Common myeloid progenitor, CD34-positive (primary cell): Measurements from ENCODE around the gene MYO16.

ENCODE experiments used
- CTCF ChIA-PET: fragments of 350-600 bp; sonication (Branson Sonifier 250); formaldehyde crosslinking; loops from one replicate; lab custom pipeline; 2021; ENCODE audit warnings: antibody characterized with exemption; lab: Charles Lee
- POLR2A ChIA-PET: fragments of 350-600 bp; sonication (Branson Sonifier 250); formaldehyde crosslinking; loops from one replicate; lab custom pipeline; 2021; ENCODE audit warnings: antibody characterized with exemption; lab: Charles Lee
- DNase-seq, 3 donors: peaks; one replicate each; pipeline versions ENCODE4 v3.0.0 to v3.0.0-alpha.2; 2013
- H3K27ac ChIP-seq, 2 experiments: 1 replicate in 1 of 2; 2 replicates in 1 of 2; pipeline ENCODE4 v1.7.0; 2013; ENCODE audit warnings: inconsistent platforms in 2 of 2, low read length in 2 of 2, mild to moderate bottlenecking in 2 of 2, low read depth in 1 of 2, moderate library complexity in 1 of 2; ENCODE audit not compliant: severe bottlenecking in 2 of 2, insufficient read depth in 1 of 2, poor library complexity in 1 of 2
- H3K27me3 ChIP-seq, 5 experiments: replicated peaks in 2 of 5; 1 replicate in 3 of 5; 2 replicates in 2 of 5; pipeline versions ENCODE4 v1.6.1 to v1.7.0; 2013; ENCODE audit warnings: low read length in 4 of 5, mild to moderate bottlenecking in 2 of 5, moderate library complexity in 2 of 5, inconsistent platforms in 1 of 5; ENCODE audit not compliant: insufficient read depth in 5 of 5, control insufficient read depth in 4 of 5
- H3K36me3 ChIP-seq, 4 experiments: 1 replicate in 2 of 4; 2 replicates in 2 of 4; pipeline versions ENCODE4 v1.6.1 to v1.7.0; 2013; ENCODE audit warnings: low read length in 3 of 4, control low read depth in 1 of 4, mild to moderate bottlenecking in 1 of 4; ENCODE audit not compliant: control insufficient read depth in 4 of 4, insufficient read depth in 4 of 4
- H3K4me1 ChIP-seq, 4 experiments: 1 replicate in 3 of 4; 2 replicates in 1 of 4; pipeline versions ENCODE4 v1.6.1 to v1.7.1; 2013; ENCODE audit warnings: low read length in 3 of 4, mild to moderate bottlenecking in 3 of 4, control low read depth in 1 of 4, inconsistent platforms in 1 of 4, moderate library complexity in 1 of 4; ENCODE audit not compliant: control insufficient read depth in 4 of 4, insufficient read depth in 4 of 4; ENCODE audit errors: control extremely low read depth in 1 of 4
- H3K4me3 ChIP-seq, 7 experiments: 1 replicate in 4 of 7; 2 replicates in 3 of 7; pipeline versions ENCODE4 v1.5.1 to v1.7.0; 2013; ENCODE audit warnings: mild to moderate bottlenecking in 7 of 7, low read length in 6 of 7, moderate library complexity in 6 of 7, inconsistent platforms in 2 of 7, low read depth in 2 of 7, control low read depth in 1 of 7; ENCODE audit not compliant: insufficient read depth in 4 of 7, control insufficient read depth in 1 of 7; ENCODE audit errors: extremely low read depth in 1 of 7
- H3K9me3 ChIP-seq, 5 experiments: 1 replicate in 4 of 5; 2 replicates in 1 of 5; pipeline versions ENCODE4 v1.6.1 to v1.7.1; 2013; ENCODE audit warnings: low read length in 4 of 5, mild to moderate bottlenecking in 2 of 5, inconsistent platforms in 1 of 5, low read depth in 1 of 5, moderate library complexity in 1 of 5; ENCODE audit not compliant: control insufficient read depth in 4 of 5, insufficient read depth in 2 of 5; ENCODE audit errors: control extremely low read depth in 1 of 5
- WGBS: methylation state at CpG from one replicate; pipeline ENCODE4 v1.1.5; 2013; ENCODE audit not compliant: insufficient coverage; 5-methylcytosine and 5-hydroxymethylcytosine counted together

The MYO16 gene

GRCh38 chr13:108955741-108956140 lies 326.3 kb downstream of the MYO16 start:
- Histone ChIP-seq H3K4me1 (no peaks in the 10 kb centered on the region), H3K4me3 (no peak overlapping the region), H3K36me3 (no peaks in the 10 kb centered on the region), H3K27me3 (no peaks in the 10 kb centered on the region), H3K9me3 (no peaks in the 10 kb centered on the region), H3K27ac (no peak overlapping the region)
- CTCF ChIA-PET, result interaction anchor here (1.3 kb wide), 1 partner anchor 10 kb away, joined by 4 read pairs; no protein-coding TSS in a partner anchor
- POLR2A ChIA-PET, result no interaction called here
- WGBS, result 98% methylated on average over 4 of the region's 5 CpGs
- DNase-seq, result no peak

- no peak for DNase-seq
- Histone ChIP-seq H3K4me1 (no peaks in the 10 kb centered on the region), H3K27me3 (no peaks in the 10 kb centered on the region), H3K27ac (no peak overlapping the region), H3K9me3 (no peaks in the 10 kb centered on the region), H3K4me3 (no peak overlapping the region), H3K36me3 (no peaks in the 10 kb centered on the region)
- ChIA-PET CTCF (no interaction called here), POLR2A (interaction anchor here (0.6 kb wide), 1 partner anchor 650 kb away, joined by 3 read pairs; no protein-coding TSS in a partner anchor)
- WGBS, result 94% methylated on average over 10 of the region's 11 CpGs
Observed at GRCh38 chr13:108957369-108958012, 328.1 kb downstream of the MYO16 start.

- H3K4me1 ChIP-seq, result no peaks in the 10 kb centered on the region
- ChIA-PET POLR2A (interaction anchor here (0.6 kb wide), 1 partner anchor 650 kb away, joined by 3 read pairs; no protein-coding TSS in a partner anchor), CTCF (no interaction called here)
- H3K9me3 ChIP-seq, result no peaks in the 10 kb centered on the region
- no peaks in the 10 kb centered on the region for H3K27me3 ChIP-seq
- H3K36me3 ChIP-seq, result no peaks in the 10 kb centered on the region
- H3K4me3 ChIP-seq, result no peak overlapping the region
- DNase-seq, result no peak
- no peak overlapping the region for H3K27ac ChIP-seq
Observed at GRCh38 chr13:108958013-108958376, 328.6 kb downstream of the MYO16 start.

- DNase-seq, result no peak
- no peaks in the 10 kb centered on the region for H3K36me3 ChIP-seq
- H3K9me3 ChIP-seq, result no peaks in the 10 kb centered on the region
- H3K27ac ChIP-seq, result no peak overlapping the region
- no peaks in the 10 kb centered on the region for H3K4me1 ChIP-seq
- POLR2A ChIA-PET, result no interaction called here
- H3K27me3 ChIP-seq, result no peaks in the 10 kb centered on the region
- H3K4me3 ChIP-seq, result no peak overlapping the region
- CTCF ChIA-PET, result interaction anchor here (1.0 to 2.2 kb wide), 3 partner anchors 8 to 21 kb away, joined by 3 to 9 read pairs (median 3); no protein-coding TSS in a partner anchor
Observed at GRCh38 chr13:108959234-108959633, 329.8 kb downstream of the MYO16 start.

GRCh38 chr13:108960006-108960405 lies 330.6 kb downstream of the MYO16 start:
- POLR2A ChIA-PET, result no interaction called here
- DNase-seq, result no peak
- Histone ChIP-seq H3K27ac (no peak overlapping the region), H3K27me3 (no peaks in the 10 kb centered on the region), H3K4me3 (no peak overlapping the region), H3K36me3 (no peaks in the 10 kb centered on the region), H3K4me1 (no peaks in the 10 kb centered on the region), H3K9me3 (no peaks in the 10 kb centered on the region)
- CTCF ChIA-PET, result interaction anchor here (0.6 to 2.2 kb wide), 7 partner anchors 9 to 1289 kb away, joined by 3 to 9 read pairs (median 3); no protein-coding TSS in a partner anchor
- WGBS, result 95% methylated on average over 4 of the region's 6 CpGs

GRCh38 chr13:108961542-108962125 lies 332.2 kb downstream of the MYO16 start:
- H3K27me3 ChIP-seq, result no peaks in the 10 kb centered on the region
- H3K4me1 ChIP-seq, result no peaks in the 10 kb centered on the region
- H3K27ac ChIP-seq, result no peak overlapping the region
- DNase-seq, result peak; percentile 42 to 72 (median 71)
- CTCF ChIA-PET, result interaction anchor here (0.6 to 2.2 kb wide), 11 partner anchors 17 to 1149 kb away, joined by 3 to 9 read pairs (median 3); no protein-coding TSS in a partner anchor
- POLR2A ChIA-PET, result no interaction called here
- H3K4me3 ChIP-seq, result no peak overlapping the region
- H3K36me3 ChIP-seq, result no peaks in the 10 kb centered on the region
- WGBS, result 23% methylated on average over 7 of the region's 7 CpGs
- H3K9me3 ChIP-seq, result no peaks in the 10 kb centered on the region

- CTCF ChIA-PET, result no interaction called here
- no peaks in the 10 kb centered on the region for H3K4me1 ChIP-seq
Observed at GRCh38 chr13:108962654-108963053, 333.2 kb downstream of the MYO16 start.

More at GRCh38 chr13:108962654-108963053, 333.2 kb downstream of the MYO16 start:
- Histone ChIP-seq H3K4me3 (no peak overlapping the region), H3K27ac (no peak overlapping the region), H3K9me3 (no peaks in the 10 kb centered on the region), H3K27me3 (no peaks in the 10 kb centered on the region), H3K36me3 (no peaks in the 10 kb centered on the region)
- POLR2A ChIA-PET, result no interaction called here
- peak; percentile 4 to 11 (median 10) for DNase-seq
